Trophoblast cell (in vitro differentiated cells and primary cell): ENCODE data around the gene TECPR1.

Source experiments
- DNase-seq, 2 donors: peaks; one replicate each; pipeline ENCODE4 v3.0.0-alpha.2; 2016
- H2AFZ ChIP-seq: 2 replicates; pipeline ENCODE4 v1.6.1; 2013; ENCODE audit warnings: low read length, moderate library complexity, mild to moderate bottlenecking; ENCODE audit not compliant: insufficient read depth, poor library complexity
- H2AK5ac ChIP-seq: 2 replicates; pipeline ENCODE4 v1.6.1; 2013; ENCODE audit warnings: mild to moderate bottlenecking, low read length
- H2BK120ac ChIP-seq: 2 replicates; pipeline ENCODE4 v1.6.1; 2013; ENCODE audit warnings: low read length, mild to moderate bottlenecking, moderate library complexity; ENCODE audit not compliant: insufficient read depth, poor library complexity
- H2BK12ac ChIP-seq: 2 replicates; pipeline ENCODE4 v1.6.1; 2013; ENCODE audit warnings: mild to moderate bottlenecking, low read length, moderate library complexity
- H2BK5ac ChIP-seq: 2 replicates; pipeline ENCODE4 v1.6.1; 2013; ENCODE audit warnings: low read length, low read depth, moderate library complexity, mild to moderate bottlenecking; ENCODE audit not compliant: poor library complexity
- H3K14ac ChIP-seq: 2 replicates; pipeline ENCODE4 v1.6.1; 2013; ENCODE audit warnings: mild to moderate bottlenecking, low read length
- H3K18ac ChIP-seq: 2 replicates; pipeline ENCODE4 v1.6.1; 2013; ENCODE audit warnings: mild to moderate bottlenecking, low read length
- H3K23ac ChIP-seq: 2 replicates; pipeline ENCODE4 v1.6.1; 2013; ENCODE audit warnings: low read length
- H3K27ac ChIP-seq: 2 replicates; pipeline ENCODE4 v1.5.1; 2013; ENCODE audit warnings: low read depth, mild to moderate bottlenecking, inconsistent platforms, low read length, moderate library complexity
- H3K27me3 ChIP-seq: 2 replicates; pipeline ENCODE4 v1.6.1; 2013; ENCODE audit warnings: inconsistent platforms, mild to moderate bottlenecking, low read length, moderate library complexity; ENCODE audit not compliant: insufficient read depth
- H3K36me3 ChIP-seq, 2 experiments: 1 replicate in 1 of 2; 2 replicates in 1 of 2; pipeline ENCODE4 v1.6.1; 2013; ENCODE audit warnings: low read length in 2 of 2, mild to moderate bottlenecking in 2 of 2, moderate library complexity in 1 of 2; ENCODE audit not compliant: insufficient read depth in 2 of 2, control insufficient read depth in 1 of 2
- H3K4ac ChIP-seq: 2 replicates; pipeline ENCODE4 v1.6.1; 2013; ENCODE audit warnings: low read depth, mild to moderate bottlenecking, low read length, moderate library complexity
- H3K4me1 ChIP-seq, 2 experiments: 1 replicate in 1 of 2; 2 replicates in 1 of 2; pipeline ENCODE4 v1.6.1; 2013; ENCODE audit warnings: low read length in 2 of 2, mild to moderate bottlenecking in 2 of 2, moderate library complexity in 1 of 2; ENCODE audit not compliant: insufficient read depth in 2 of 2, control insufficient read depth in 1 of 2
- H3K4me2 ChIP-seq: 2 replicates; pipeline ENCODE4 v1.6.1; 2013; ENCODE audit warnings: inconsistent platforms, mild to moderate bottlenecking, low read length, moderate library complexity
- H3K4me3 ChIP-seq: 2 replicates; pipeline ENCODE4 v1.5.1; 2013; ENCODE audit warnings: mild to moderate bottlenecking, low read depth, low read length, inconsistent platforms
- H3K79me1 ChIP-seq: one replicate; pipeline ENCODE4 v1.6.1; 2013; ENCODE audit warnings: low read length
- H3K79me2 ChIP-seq: 2 replicates; pipeline ENCODE4 v1.6.1; 2013; ENCODE audit warnings: low read length, mild to moderate bottlenecking; ENCODE audit not compliant: control insufficient read depth, insufficient read depth, poor library complexity
- H3K9ac ChIP-seq: 2 replicates; pipeline ENCODE4 v1.6.1; 2013; ENCODE audit warnings: mild to moderate bottlenecking, low read length
- H3K9me3 ChIP-seq: 2 replicates; pipeline ENCODE4 v1.6.1; 2013; ENCODE audit warnings: low read depth, mild to moderate bottlenecking, control low read depth, inconsistent platforms, low read length; ENCODE audit not compliant: insufficient read depth
- H4K12ac ChIP-seq: 2 replicates; pipeline ENCODE4 v1.6.1; 2013; ENCODE audit warnings: low read depth, mild to moderate bottlenecking, low read length, moderate library complexity
- H4K8ac ChIP-seq: 2 replicates; pipeline ENCODE4 v1.6.1; 2013; ENCODE audit warnings: low read depth, mild to moderate bottlenecking, low read length, moderate library complexity
- H4K91ac ChIP-seq: one replicate; pipeline ENCODE4 v1.6.1; 2013; ENCODE audit warnings: low read depth, mild to moderate bottlenecking, low read length, moderate library complexity
- WGBS: extraction: QIAGEN DNeasy Blood & Tissue Kit; methylation state at CpG from one replicate; pipeline ENCODE4 v1.1.7; 2013; ENCODE audit warnings: missing lambda C conversion rate; ENCODE audit not compliant: insufficient read length, insufficient coverage; ENCODE audit errors: extremely low coverage; 5-methylcytosine and 5-hydroxymethylcytosine counted together

TECPR1 gene

GRCh38 chr7:98166668-98166970 lies 85.4 kb downstream of the TECPR1 start:
- Histone ChIP-seq H3K4me3 (no peak overlapping the region), H3K4me2 (no peak overlapping the region), H4K91ac (no peak overlapping the region), H3K14ac (no peak overlapping the region), H3K9ac (no peak overlapping the region), H3K9me3 (no peaks in the 10 kb centered on the region), H3K27ac (no peak overlapping the region), H3K4me1 (peaks cover 2% of the 10 kb centered on the region in 2 experiments), H3K4ac (no peak overlapping the region), H3K79me2 (no peaks in the 10 kb centered on the region), H2AK5ac (no peak overlapping the region), H3K79me1 (no peaks in the 10 kb centered on the region), H3K27me3 (no peaks in the 10 kb centered on the region), H3K18ac (no peak overlapping the region), H2BK12ac (no peak overlapping the region), H2BK5ac (no peak overlapping the region), H2BK120ac (no peak overlapping the region), H4K8ac (no peak overlapping the region), H4K12ac (no peak overlapping the region), H3K23ac (no peak overlapping the region), H2AFZ (no peak overlapping the region), H3K36me3 (peaks cover 0 to 3% of the 10 kb centered on the region in 2 experiments)
- peak; percentile 22 to 64 for DNase-seq
- WGBS: no CpG with 5 or more reads among the region's 2 CpGs

DNA sequence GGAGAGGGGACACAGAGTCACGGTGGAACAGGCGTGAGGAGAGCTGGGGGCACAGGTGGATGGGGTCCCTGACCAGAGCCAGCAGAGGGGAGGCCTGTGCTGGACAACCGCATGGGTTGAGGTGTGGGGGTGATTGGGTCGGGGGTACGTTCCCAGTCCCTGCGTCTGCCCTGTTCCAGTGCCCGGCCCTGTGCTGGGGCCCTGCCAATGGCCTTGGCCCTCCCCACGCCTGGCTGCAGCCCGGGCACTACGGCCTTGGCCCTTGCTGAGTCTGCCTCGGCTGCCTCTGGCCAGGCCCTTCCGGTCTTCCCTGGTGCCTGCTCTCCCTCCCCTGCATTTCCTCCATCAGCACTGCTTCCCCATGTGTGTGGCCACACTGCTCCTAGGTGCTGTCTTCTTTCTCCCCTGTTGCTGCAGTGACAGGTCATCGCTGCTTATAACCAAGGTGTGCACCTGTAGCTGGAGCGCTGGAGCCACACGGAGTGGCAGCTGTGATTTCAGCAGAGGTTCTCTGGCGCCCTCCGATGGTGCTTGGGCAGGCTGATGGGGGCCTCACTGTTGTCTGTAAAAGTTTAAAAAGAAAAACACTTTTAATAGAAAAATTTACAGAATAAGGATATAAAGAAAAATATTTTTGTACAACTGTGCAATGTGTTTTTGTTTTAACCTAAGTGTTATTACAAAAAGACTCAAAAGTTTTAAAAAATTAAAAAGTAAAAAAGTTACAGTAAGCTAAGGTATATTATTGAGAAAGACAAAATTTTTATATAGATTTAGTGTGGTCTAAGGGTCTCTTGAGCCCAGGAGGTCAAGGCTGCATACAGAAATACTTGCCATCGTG lies 86.0 kb downstream of the TECPR1 start:
- peaks cover 2% of the 10 kb centered on the region in 2 experiments for H3K4me1 ChIP-seq
- no peak overlapping the region for H3K18ac ChIP-seq
- H2BK5ac ChIP-seq: no peak overlapping the region
- H3K27ac ChIP-seq: no peak overlapping the region
- no peak overlapping the region for H2BK120ac ChIP-seq
- no peak overlapping the region for H3K9ac ChIP-seq
- H4K8ac ChIP-seq: no peak overlapping the region
- no peak overlapping the region for H3K14ac ChIP-seq
- WGBS: no CpG with 5 or more reads among the region's 18 CpGs
- H3K79me2 ChIP-seq: no peaks in the 10 kb centered on the region
- H2AFZ ChIP-seq: no peak overlapping the region
- no peak overlapping the region for H3K23ac ChIP-seq
- H3K27me3 ChIP-seq: no peaks in the 10 kb centered on the region
- no peaks in the 10 kb centered on the region for H3K79me1 ChIP-seq
- DNase-seq: peak; percentile 56 to 72
- H4K12ac ChIP-seq: no peak overlapping the region
- H3K4ac ChIP-seq: no peak overlapping the region
- no peak overlapping the region for H3K4me3 ChIP-seq
- H2BK12ac ChIP-seq: no peak overlapping the region
- H4K91ac ChIP-seq: no peak overlapping the region
- H3K4me2 ChIP-seq: no peak overlapping the region
- no peak overlapping the region for H2AK5ac ChIP-seq
- no peaks in the 10 kb centered on the region for H3K36me3 ChIP-seq
- H3K9me3 ChIP-seq: no peaks in the 10 kb centered on the region
